ENCODE results near the gene VPS37D. TPM values are rescaled to one million over a fixed set of nuclear protein-coding genes. Genes with fewer than 3 reads are reported as not detected.

Gene VPS37D
- total and polyA plus RNA-seq, 10 of the 15 experiments (the other 5 are each of a cell fraction or from before 2014, with no cell fraction given), result 0.10 to 0.45 (median 0.16) TPM; not detected in 6

- H3K9ac ChIP-seq (ENCODE audit: control insufficient read depth, insufficient read depth, low read length), result no peak overlapping the region
- in situ Hi-C loops (cut with MboI) (no loop called here), intact Hi-C loops (cut with micrococcal nuclease; ENCODE audit: unreplicated experiment) (no loop called here)
- TF ChIP-seq USF1 (IDR thresholded peaks at IDR 0.05; ENCODE audit: borderline replicate concordance, extremely low read length, insufficient read depth, low read depth, low read length) (no peak), MEF2A (IDR thresholded peaks at IDR 0.05; ENCODE audit: insufficient read depth, low read depth, low read length) (no peak), MAX (IDR thresholded peaks at IDR 0.05; ENCODE audit: low read depth, low read length) (no peak), STAT3 (IDR thresholded peaks at IDR 0.05; ENCODE audit: low read depth, low read length) (no peak), HDAC6 (IDR thresholded peaks at IDR 0.05; ENCODE audit: unreplicated experiment) (no peak), CREM (IDR thresholded peaks at IDR 0.05; ENCODE audit: low read depth) (no peak), ZNF24 (IDR thresholded peaks at IDR 0.05) (no peak), SREBF2 (IDR thresholded peaks at IDR 0.05; ENCODE audit: low read length) (no peak), EGR1 (IDR thresholded peaks at IDR 0.05; ENCODE audit: borderline replicate concordance in 1 of 2, low read depth in 2 of 2, low read length in 2 of 2) (no peak), FOS (IDR thresholded peaks at IDR 0.05; ENCODE audit: borderline replicate concordance, extremely low read depth, insufficient read length) (no peak), ZBED1 (IDR thresholded peaks at IDR 0.05; ENCODE audit: borderline replicate concordance) (no peak), POLR2A (IDR thresholded peaks at IDR 0.05; ENCODE audit: low read depth, low read length) (no peak)
- H3K79me2 ChIP-seq (ENCODE audit: control insufficient read depth, insufficient read depth, low read length), result peaks cover 2% of the 10 kb centered on the region
- no peak overlapping the region for H3K4me3 ChIP-seq
- H4K20me1 ChIP-seq (ENCODE audit: control insufficient read depth, insufficient read depth), result no peaks in the 10 kb centered on the region
- ATAC-seq (no peak), FAIRE-seq (no peak), DNase-seq (ENCODE audit: low read depth, low spot score) (no peak)
- no peaks in the 10 kb centered on the region for H3K9me3 ChIP-seq (replicated peaks; ENCODE audit: control insufficient read depth, insufficient read depth, low read length)
- no peak overlapping the region for H3K27ac ChIP-seq (ENCODE audit: control insufficient read depth, insufficient read depth)
- ChIA-PET POLR2A (interaction anchor here (1.3 kb wide), 1 partner anchor 26 kb away, joined by 4 read pairs; no protein-coding TSS in a partner anchor), SMC1A (ENCODE audit: uncharacterized antibody, unreplicated experiment) (no interaction called here), RAD21 (ENCODE audit: unreplicated experiment) (no interaction called here), CTCF (interaction anchor here (1.5 kb wide), 1 partner anchor 10 kb away, joined by 3 read pairs; no protein-coding TSS in a partner anchor)
- WGBS (ENCODE audit: insufficient coverage, insufficient replicate concordance, low lambda C conversion rate, missing lambda C conversion rate), result 97% methylated on average over 7 of the region's 7 CpGs
- H3K4me2 ChIP-seq (ENCODE audit: control insufficient read depth, insufficient read depth), result no peak overlapping the region
- H3K4me1 ChIP-seq (ENCODE audit: control insufficient read depth, insufficient read depth, low read length), result peaks cover 7% of the 10 kb centered on the region
- peaks cover 15 to 28% of the 10 kb centered on the region in 2 experiments for H3K36me3 ChIP-seq (ENCODE audit: control insufficient read depth in 2 of 2, insufficient read depth in 2 of 2, low read length in 1 of 2)
- no peaks in the 10 kb centered on the region for H3K27me3 ChIP-seq (replicated peaks in 1 of 2; ENCODE audit: control insufficient read depth in 2 of 2, insufficient read depth in 2 of 2, low read length in 1 of 2)
- H2AFZ ChIP-seq (ENCODE audit: control insufficient read depth, low read depth, low read length), result no peak overlapping the region
- BruUV-seq (replicated peaks), result no TSS peak
These were observed 23.0 kb downstream of the VPS37D start for GRCh38 chr7:73690646-73691045.

Data from GM12878 (cell line).